Lung (tissue), 12 donors: Measurements from ENCODE around the gene LNX2. TPM values are rescaled to one million over a fixed set of nuclear protein-coding genes. Genes with fewer than 3 reads are reported as not detected.

Source experiments
- ATAC-seq: fragments of 200-7000 bp; cut with Tn5 transposase; one replicate; pipeline ENCODE4 v1.9.1; 2020; ENCODE audit warnings: moderate number of reproducible peaks; ENCODE audit not compliant: insufficient read depth, low FRiP score
- DNase-seq, 3 donors: peaks; one replicate each; pipeline ENCODE4 v3.0.0-alpha.2; 2013 to 2017
- H3K27ac ChIP-seq, 2 donors: one replicate each; pipeline ENCODE4 v1.5.1; 2013; ENCODE audit warnings: mild to moderate bottlenecking in 2 of 2, moderate library complexity in 2 of 2, control low read depth in 1 of 2, inconsistent platforms in 1 of 2, low read depth in 1 of 2, low read length in 1 of 2
- H3K27me3 ChIP-seq, 3 donors: one replicate each; pipeline ENCODE4 v1.5.1; 2013; ENCODE audit warnings: low read length in 2 of 3; ENCODE audit not compliant: control insufficient read depth in 3 of 3, insufficient read depth in 3 of 3
- H3K36me3 ChIP-seq, 4 donors: one replicate each; pipeline ENCODE4 v1.5.1; 2013; ENCODE audit warnings: low read length in 4 of 4, mild to moderate bottlenecking in 1 of 4, moderate library complexity in 1 of 4; ENCODE audit not compliant: control insufficient read depth in 4 of 4, insufficient read depth in 4 of 4
- H3K4me1 ChIP-seq, 5 donors: one replicate each; pipeline ENCODE4 v1.5.1; 2013; ENCODE audit warnings: low read length in 5 of 5, mild to moderate bottlenecking in 2 of 5, moderate library complexity in 1 of 5; ENCODE audit not compliant: control insufficient read depth in 5 of 5, insufficient read depth in 5 of 5
- H3K4me3 ChIP-seq: one replicate; pipeline ENCODE4 v1.5.1; 2013; ENCODE audit warnings: mild to moderate bottlenecking, control low read depth, moderate library complexity
- H3K9ac ChIP-seq, 2 donors: one replicate each; pipeline ENCODE4 v1.5.1; 2013; ENCODE audit warnings: low read length in 2 of 2, control low read depth in 1 of 2; ENCODE audit not compliant: insufficient read depth in 1 of 2
- H3K9me3 ChIP-seq, 4 donors: one replicate each; pipeline ENCODE4 v1.5.1; 2013; ENCODE audit warnings: low read length in 3 of 4, mild to moderate bottlenecking in 1 of 4, moderate library complexity in 1 of 4; ENCODE audit not compliant: control insufficient read depth in 4 of 4, insufficient read depth in 3 of 4
- CTCF ChIP-seq: IDR thresholded peaks from 2 replicates; pipeline ENCODE4 v1.5.1; 2012; ENCODE audit warnings: mild to moderate bottlenecking; ENCODE audit errors: control extremely low read depth, extremely low read depth
- WGBS, 2 donors: extraction: QIAGEN DNeasy Blood & Tissue Kit; methylation state at CpG; one replicate each; pipeline ENCODE4 v1.1.7; 2013; 5-methylcytosine and 5-hydroxymethylcytosine counted together
- polyA plus RNA-seq, 2 donors: library from polyadenylated mRNA; stranded (reverse); fragments of 200-250 nt; gene quantifications; one replicate each; pipeline ENCODE4 v1.2.1, GENCODE V29; 2013
- total RNA-seq, 2 donors: library from RNA; depleted of rRNA in 1 of 2; stranded (reverse); fragments of >200 nt in 1 of 2; gene quantifications; one replicate each; pipeline ENCODE4 v1.2.1, GENCODE V29; 2014 to 2021
- donor health status: control.
- donor health status: control.
- donor health status: Bipolar disorder and iron deficiency.
- donor health status: healthy.
- donor health status: DM: yes; HTN: yes; CAD: no.

The LNX2 gene
- total and polyA plus RNA-seq, 4 donors: 12.6 to 49.2 (median 22.3) TPM

GRCh38 chr13:27634231-27634630 lies 13.9 kb upstream of the LNX2 start:
- peaks cover 4 to 24% (median 13%) of the 10 kb centered on the region in 5 donors for H3K4me1 ChIP-seq
- DNase-seq (no peak), ATAC-seq (no peak)
- peaks cover 0 to 7% (median 6%) of the 10 kb centered on the region in 4 donors for H3K36me3 ChIP-seq
- WGBS, 2 donors: 91 to 95% methylated on average over 2 of the region's 2 CpGs
- H3K27ac ChIP-seq: no peak overlapping the region
- H3K9me3 ChIP-seq: no peaks in the 10 kb centered on the region
- no peak for TF ChIP-seq CTCF
- H3K4me3 ChIP-seq: no peak overlapping the region
- H3K9ac ChIP-seq: no peak overlapping the region
- H3K27me3 ChIP-seq: no peaks in the 10 kb centered on the region

- WGBS, 2 donors: 75 to 83% methylated on average over 1 of the region's 1 CpG
- Histone ChIP-seq H3K9me3 (no peaks in the 10 kb centered on the region), H3K27me3 (no peaks in the 10 kb centered on the region), H3K4me1 (peaks cover 0 to 13% (median 10%) of the 10 kb centered on the region in 5 donors), H3K36me3 (peaks cover 0 to 7% (median 5%) of the 10 kb centered on the region in 4 donors), H3K4me3 (no peak overlapping the region), H3K9ac (no peak overlapping the region), H3K27ac (no peak overlapping the region)
- DNase-seq (no peak), ATAC-seq (no peak)
- TF ChIP-seq CTCF: no peak
Observed at GRCh38 chr13:27632648-27633047, 12.3 kb upstream of the LNX2 start.

- H3K27me3 ChIP-seq: no peaks in the 10 kb centered on the region
- TF ChIP-seq CTCF: no peak
Observed at GRCh38 chr13:27632214-27632613, 11.9 kb upstream of the LNX2 start.

GRCh38 chr13:27631665-27632064 lies 11.3 kb upstream of the LNX2 start:
- Histone ChIP-seq H3K9me3 (no peaks in the 10 kb centered on the region), H3K27me3 (no peaks in the 10 kb centered on the region), H3K4me3 (no peak overlapping the region), H3K27ac (no peak overlapping the region), H3K9ac (no peak overlapping the region), H3K36me3 (peaks cover 0 to 7% (median 5%) of the 10 kb centered on the region in 4 donors), H3K4me1 (peaks cover 0 to 12% (median 4%) of the 10 kb centered on the region in 5 donors)
- no peak for TF ChIP-seq CTCF
- DNase-seq (no peak), ATAC-seq (no peak)
- WGBS, 2 donors: 69 to 98% methylated on average over 2 of the region's 2 CpGs

More at GRCh38 chr13:27632214-27632613, 11.9 kb upstream of the LNX2 start:
- DNase-seq: no peak
- Histone ChIP-seq H3K9me3 (no peaks in the 10 kb centered on the region), H3K36me3 (peaks cover 0 to 7% (median 5%) of the 10 kb centered on the region in 4 donors), H3K4me1 (peaks cover 0 to 13% (median 9%) of the 10 kb centered on the region in 5 donors), H3K9ac (no peak overlapping the region), H3K4me3 (no peak overlapping the region), H3K27ac (no peak overlapping the region)
- 93 to 96% methylated on average over 4 of the region's 4 CpGs for WGBS, 2 donors
- no peak for ATAC-seq
